HEK293 (cell line): ENCODE results near the gene LRFN2.

ENCODE experiments used
- CTCF ChIP-seq: fragments of 450-650 bp; formaldehyde crosslinking; IDR thresholded peaks from 2 replicates; pipeline ENCODE4 v1.5.1; 2016; ENCODE audit warnings: missing biosample characterization, missing genetic modification characterization
- INSM2 ChIP-seq: fragments of 450-650 bp; formaldehyde crosslinking; IDR thresholded peaks from 2 replicates; pipeline ENCODE4 v1.5.1; 2016; ENCODE audit warnings: missing biosample characterization, missing genetic modification characterization
- KLF9 ChIP-seq: fragments of 450-650 bp; formaldehyde crosslinking; IDR thresholded peaks from 2 replicates; pipeline ENCODE4 v1.5.1; 2016; ENCODE audit warnings: missing biosample characterization, missing genetic modification characterization, low read depth
- PATZ1 ChIP-seq: fragments of 450-650 bp; formaldehyde crosslinking; IDR thresholded peaks from 2 replicates; pipeline ENCODE4 v1.5.1; 2016; ENCODE audit warnings: missing biosample characterization, missing genetic modification characterization
- PRDM10 ChIP-seq: fragments of 450-650 bp; formaldehyde crosslinking; IDR thresholded peaks from 2 replicates; pipeline ENCODE4 v1.5.1; 2016; ENCODE audit warnings: missing biosample characterization, missing genetic modification characterization
- ZNF19 ChIP-seq: fragments of 450-650 bp; formaldehyde crosslinking; IDR thresholded peaks from 2 replicates; pipeline ENCODE4; 2016; ENCODE audit warnings: missing biosample characterization, missing genetic modification characterization, low read depth
- ZNF776 ChIP-seq: fragments of 450-650 bp; formaldehyde crosslinking; IDR thresholded peaks from 2 replicates; pipeline ENCODE4 v1.5.0; 2017; ENCODE audit warnings: missing biosample characterization, missing genetic modification characterization, borderline replicate concordance

- no peak for TF ChIP-seq CTCF (tag by site-specific recombination)
- no peak for TF ChIP-seq INSM2 (tag by site-specific recombination)
- no peak for TF ChIP-seq PATZ1
- no peak for TF ChIP-seq PRDM10 (tag by site-specific recombination)
- no peak for TF ChIP-seq ZNF19
- no peak for TF ChIP-seq ZNF776 (tag by site-specific recombination)
- TF ChIP-seq KLF9 (tag by site-specific recombination): no peak
These were observed 239.6 kb downstream of the LRFN2 start for GRCh38 chr6:40347571-40348011.
